Subcutaneous adipose tissue (tissue), 4 donors: ENCODE results near the gene PIK3CG. TPM values are rescaled to one million over a fixed set of nuclear protein-coding genes. Genes with fewer than 3 reads are reported as not detected.

Experiments
- total RNA-seq, 4 donors: library from RNA; depleted of rRNA; stranded (reverse); fragments of >200 nt; gene quantifications; one replicate each; pipeline ENCODE4 v1.1.0, GENCODE V29; 2016
- TF ChIP-seq, protein P1 (sequence below): fragments of 450-650 bp; IDR thresholded peaks from one replicate; pipeline ENCODE4 v1.5.1; 2016; ENCODE audit warnings: low read depth, mild to moderate bottlenecking, control low read depth, antibody characterized with exemption, moderate library complexity

Gene PIK3CG
- total RNA-seq, 4 donors from 2014 or later: 5.7 to 20.1 (median 10.1) TPM

DNA sequence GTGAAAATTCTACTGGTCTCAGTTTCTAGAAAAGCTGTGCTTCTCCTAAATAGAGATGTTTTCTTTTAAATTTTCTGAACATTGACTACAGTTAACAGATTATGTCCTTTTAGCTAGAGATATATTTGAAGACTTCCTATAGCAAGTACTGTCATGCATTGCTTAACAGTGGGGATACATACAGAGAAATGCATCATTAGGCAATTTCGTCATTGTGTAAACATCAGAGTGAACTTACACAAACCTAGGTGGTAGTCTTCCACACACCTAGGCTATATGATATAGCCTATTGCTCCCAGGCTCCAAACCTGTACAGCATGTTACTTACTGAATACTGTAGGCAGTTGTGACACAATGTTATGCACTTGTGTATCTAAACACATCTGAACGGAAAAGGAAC lies 28.5 kb downstream of the PIK3CG start:
- TF ChIP-seq, protein P1, sequence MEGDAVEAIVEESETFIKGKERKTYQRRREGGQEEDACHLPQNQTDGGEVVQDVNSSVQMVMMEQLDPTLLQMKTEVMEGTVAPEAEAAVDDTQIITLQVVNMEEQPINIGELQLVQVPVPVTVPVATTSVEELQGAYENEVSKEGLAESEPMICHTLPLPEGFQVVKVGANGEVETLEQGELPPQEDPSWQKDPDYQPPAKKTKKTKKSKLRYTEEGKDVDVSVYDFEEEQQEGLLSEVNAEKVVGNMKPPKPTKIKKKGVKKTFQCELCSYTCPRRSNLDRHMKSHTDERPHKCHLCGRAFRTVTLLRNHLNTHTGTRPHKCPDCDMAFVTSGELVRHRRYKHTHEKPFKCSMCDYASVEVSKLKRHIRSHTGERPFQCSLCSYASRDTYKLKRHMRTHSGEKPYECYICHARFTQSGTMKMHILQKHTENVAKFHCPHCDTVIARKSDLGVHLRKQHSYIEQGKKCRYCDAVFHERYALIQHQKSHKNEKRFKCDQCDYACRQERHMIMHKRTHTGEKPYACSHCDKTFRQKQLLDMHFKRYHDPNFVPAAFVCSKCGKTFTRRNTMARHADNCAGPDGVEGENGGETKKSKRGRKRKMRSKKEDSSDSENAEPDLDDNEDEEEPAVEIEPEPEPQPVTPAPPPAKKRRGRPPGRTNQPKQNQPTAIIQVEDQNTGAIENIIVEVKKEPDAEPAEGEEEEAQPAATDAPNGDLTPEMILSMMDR: no peak

GRCh38 chr7:106895246-106895864 lies 30.3 kb downstream of the PIK3CG start:
- TF ChIP-seq, protein P1: no peak

GRCh38 chr7:106896231-106896630 lies 31.1 kb downstream of the PIK3CG start:
- TF ChIP-seq, protein P1: no peak

GRCh38 chr7:106901828-106902441 lies 36.9 kb downstream of the PIK3CG start:
- TF ChIP-seq, protein P1: no peak

DNA sequence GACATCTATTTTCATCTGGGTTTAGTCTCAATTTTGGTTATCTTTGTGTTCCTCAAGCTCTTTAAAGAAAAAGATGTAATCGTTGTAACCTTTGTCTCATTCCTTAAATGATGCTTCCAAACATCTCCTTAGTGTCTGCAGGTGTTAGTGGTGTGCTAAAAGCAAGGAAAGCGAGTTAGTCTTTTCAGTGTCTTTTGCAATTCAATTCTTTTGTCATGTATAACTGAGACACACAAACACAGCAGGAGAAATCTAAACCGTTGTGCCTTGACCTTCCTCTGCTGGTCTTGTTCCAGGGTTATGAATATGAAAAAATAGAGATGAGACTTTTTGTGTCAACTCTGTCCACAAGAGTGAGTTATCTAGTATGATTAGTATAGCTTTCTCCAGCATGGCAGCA lies 40.7 kb downstream of the PIK3CG start:
- TF ChIP-seq, protein P1: no peak

GRCh38 chr7:106911959-106912358 lies 46.9 kb downstream of the PIK3CG start:
- TF ChIP-seq, protein P1: no peak

- TF ChIP-seq, protein P1: no peak
Measured at GRCh38 chr7:106914018-106914607, 49.0 kb downstream of the PIK3CG start.
